Suppressor macrophage (primary cell): ENCODE results near the gene EPHA6.

Experiments
- DNase-seq, 4 experiments: peaks; one replicate each; pipeline ENCODE4 v3.0.0-alpha.2; 2020 to 2022

Gene EPHA6

GRCh38 chr3:97656638-97657037 lies 842.2 kb downstream of the EPHA6 start:
- DNase-seq, result no peak

GRCh38 chr3:97658668-97659285 lies 844.4 kb downstream of the EPHA6 start:
- DNase-seq, result peak in 2 of 4 experiments; percentile 8 to 31

- no peak for DNase-seq
Observed at GRCh38 chr3:97662264-97662663, 847.9 kb downstream of the EPHA6 start.

- DNase-seq, result no peak
Observed at GRCh38 chr3:97662762-97663161, 848.4 kb downstream of the EPHA6 start.

GRCh38 chr3:97665896-97666295 lies 851.5 kb downstream of the EPHA6 start:
- no peak for DNase-seq

GRCh38 chr3:97670952-97671351 lies 856.6 kb downstream of the EPHA6 start:
- no peak for DNase-seq

- DNase-seq, result no peak
Observed at GRCh38 chr3:97673357-97673997, 859.1 kb downstream of the EPHA6 start.

GRCh38 chr3:97674461-97674860 lies 860.1 kb downstream of the EPHA6 start:
- DNase-seq, result no peak

- DNase-seq, result no peak
Observed at GRCh38 chr3:97680210-97680609, 865.8 kb downstream of the EPHA6 start.

GRCh38 chr3:97680696-97681095 lies 866.3 kb downstream of the EPHA6 start:
- no peak for DNase-seq

- no peak for DNase-seq
Observed at GRCh38 chr3:97684490-97684889, 870.1 kb downstream of the EPHA6 start.

GRCh38 chr3:97686258-97686657 lies 871.9 kb downstream of the EPHA6 start:
- no peak for DNase-seq

- DNase-seq, result no peak
Observed at GRCh38 chr3:97687734-97688133, 873.3 kb downstream of the EPHA6 start.

- DNase-seq, result no peak
Observed at GRCh38 chr3:97689111-97689510, 874.7 kb downstream of the EPHA6 start.

- no peak for DNase-seq
Observed at GRCh38 chr3:97689962-97690361, 875.6 kb downstream of the EPHA6 start.

GRCh38 chr3:97691354-97691753 lies 877.0 kb downstream of the EPHA6 start:
- no peak for DNase-seq

- DNase-seq, result no peak
Observed at GRCh38 chr3:97692389-97692788, 878.0 kb downstream of the EPHA6 start.

GRCh38 chr3:97692831-97693230 lies 878.4 kb downstream of the EPHA6 start:
- DNase-seq, result no peak

- DNase-seq, result no peak
Observed at GRCh38 chr3:97694876-97695275, 880.5 kb downstream of the EPHA6 start.

GRCh38 chr3:97698691-97699090 lies 884.3 kb downstream of the EPHA6 start:
- DNase-seq, result no peak

GRCh38 chr3:97699889-97700288 lies 885.5 kb downstream of the EPHA6 start:
- DNase-seq, result no peak

GRCh38 chr3:97705764-97706163 lies 891.4 kb downstream of the EPHA6 start:
- DNase-seq, result no peak

GRCh38 chr3:97706226-97706625 lies 891.8 kb downstream of the EPHA6 start:
- DNase-seq, result no peak

- no peak for DNase-seq
Observed at GRCh38 chr3:97711654-97712053, 897.3 kb downstream of the EPHA6 start.

GRCh38 chr3:97712919-97713318 lies 898.5 kb downstream of the EPHA6 start:
- DNase-seq, result no peak
